HuH-7 (cell line): ENCODE results near the gene GRK6.

Experiments
- DNase-seq: peaks from one replicate; pipeline ENCODE4 v3.0.0; 2011; ENCODE audit warnings: low spot score

The GRK6 gene

DNA sequence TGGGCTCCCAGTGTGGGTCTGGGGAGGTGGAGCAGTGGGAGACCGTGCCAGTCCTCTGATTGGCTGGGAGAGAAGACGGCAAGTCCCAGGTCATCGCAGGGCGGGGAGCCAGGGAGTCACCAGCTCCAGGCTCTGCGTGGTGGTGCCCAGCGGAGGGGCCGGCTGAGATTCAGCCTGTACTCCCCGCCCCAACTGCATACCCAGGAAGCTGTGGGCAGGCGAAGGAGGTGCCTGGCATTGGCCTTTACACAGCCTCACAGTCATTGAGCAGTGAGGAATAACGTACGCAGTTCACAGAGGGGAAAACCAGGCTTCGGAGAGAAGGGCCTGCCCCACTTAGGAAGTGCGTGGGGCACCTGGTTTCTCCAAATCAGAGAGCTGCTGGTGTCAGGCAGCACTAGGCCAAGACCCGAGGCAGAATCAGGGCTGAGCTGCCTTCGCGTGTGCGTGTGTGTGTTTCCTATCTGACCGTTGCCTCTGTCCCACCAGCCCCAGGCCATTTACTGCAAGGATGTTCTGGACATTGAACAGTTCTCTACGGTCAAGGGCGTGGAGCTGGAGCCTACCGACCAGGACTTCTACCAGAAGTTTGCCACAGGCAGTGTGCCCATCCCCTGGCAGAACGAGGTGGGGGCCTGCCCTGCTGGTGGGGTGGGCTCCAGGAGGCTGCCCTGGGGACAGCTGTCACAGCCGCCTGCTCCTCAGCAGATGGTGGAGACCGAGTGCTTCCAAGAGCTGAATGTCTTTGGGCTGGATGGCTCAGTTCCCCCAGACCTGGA is 13.9 kb downstream of the GRK6 start:
- DNase-seq, result no peak

DNA sequence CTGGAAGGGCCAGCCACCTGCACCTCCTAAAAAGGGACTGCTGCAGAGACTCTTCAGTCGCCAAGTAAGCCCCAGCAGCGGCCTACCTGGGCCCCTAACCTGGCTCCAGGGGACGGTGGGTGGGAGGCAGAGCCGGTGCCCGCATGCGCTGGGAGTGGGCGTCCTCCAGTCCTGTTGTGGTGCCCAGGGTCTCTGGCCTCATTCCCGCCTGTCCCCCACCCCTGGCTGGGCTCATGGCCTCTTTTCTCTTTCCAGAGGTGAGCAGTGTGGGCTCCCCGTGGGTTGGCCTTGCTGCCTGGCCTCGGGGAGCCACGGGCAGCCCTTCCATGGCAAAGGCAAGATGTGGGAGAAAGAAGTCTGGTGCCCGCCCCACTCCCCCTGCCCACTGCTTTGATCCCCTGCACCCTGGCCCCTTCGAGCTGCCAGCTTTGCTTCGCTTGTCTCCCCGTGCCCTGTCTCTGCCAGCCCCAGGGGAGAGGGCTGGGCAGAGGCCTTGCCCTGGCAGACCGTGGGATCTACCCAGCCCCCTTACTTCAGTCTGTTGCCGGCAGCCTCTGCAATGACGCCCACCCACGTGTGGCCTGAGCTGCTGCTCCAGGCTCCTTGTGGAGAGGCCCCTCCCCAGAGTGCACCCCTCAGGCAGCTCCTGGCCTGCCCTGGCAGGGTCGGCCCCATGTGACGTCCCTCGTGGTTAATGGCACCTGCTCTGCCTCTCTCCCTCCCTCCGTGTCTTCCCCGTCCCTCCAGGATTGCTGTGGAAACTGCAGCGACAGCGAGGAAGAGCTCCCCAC is 14.7 kb downstream of the GRK6 start:
- DNase-seq, result no peak

DNA sequence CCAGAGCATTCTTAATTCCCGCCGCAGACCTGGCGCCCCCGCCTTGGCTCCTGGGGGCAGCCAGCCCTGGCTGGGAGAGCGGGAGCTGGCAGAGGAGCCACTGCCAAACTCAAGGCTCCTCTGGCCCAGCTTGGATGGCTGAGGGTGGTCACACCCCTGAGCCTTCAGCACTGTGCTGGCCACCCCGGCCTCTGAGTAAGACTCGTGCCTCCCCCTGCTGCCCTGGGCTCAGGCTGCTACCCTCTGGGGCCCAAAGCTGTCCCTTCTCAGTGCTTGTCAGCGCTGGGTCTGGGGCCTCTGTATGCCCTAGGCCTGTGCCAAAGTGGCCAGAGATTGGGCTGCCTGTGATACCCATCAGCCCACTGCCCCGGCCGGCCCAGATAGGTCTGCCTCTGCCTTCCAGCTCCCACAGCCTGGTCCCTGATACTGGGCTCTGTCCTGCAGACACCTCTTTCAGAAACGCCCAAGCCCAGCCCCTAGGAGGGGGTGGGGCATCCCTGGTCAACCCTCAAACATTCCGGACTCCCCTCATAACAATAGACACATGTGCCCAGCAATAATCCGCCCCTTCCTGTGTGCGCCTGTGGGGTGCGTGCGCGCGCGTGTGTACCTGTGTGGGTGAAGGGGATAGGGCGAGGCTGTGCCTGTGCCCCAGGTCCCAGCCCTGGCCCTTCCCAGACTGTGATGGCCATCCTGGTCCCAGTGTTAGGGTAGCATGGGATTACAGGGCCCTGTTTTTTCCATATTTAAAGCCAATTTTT is 15.8 kb downstream of the GRK6 start:
- DNase-seq, result no peak

DNA sequence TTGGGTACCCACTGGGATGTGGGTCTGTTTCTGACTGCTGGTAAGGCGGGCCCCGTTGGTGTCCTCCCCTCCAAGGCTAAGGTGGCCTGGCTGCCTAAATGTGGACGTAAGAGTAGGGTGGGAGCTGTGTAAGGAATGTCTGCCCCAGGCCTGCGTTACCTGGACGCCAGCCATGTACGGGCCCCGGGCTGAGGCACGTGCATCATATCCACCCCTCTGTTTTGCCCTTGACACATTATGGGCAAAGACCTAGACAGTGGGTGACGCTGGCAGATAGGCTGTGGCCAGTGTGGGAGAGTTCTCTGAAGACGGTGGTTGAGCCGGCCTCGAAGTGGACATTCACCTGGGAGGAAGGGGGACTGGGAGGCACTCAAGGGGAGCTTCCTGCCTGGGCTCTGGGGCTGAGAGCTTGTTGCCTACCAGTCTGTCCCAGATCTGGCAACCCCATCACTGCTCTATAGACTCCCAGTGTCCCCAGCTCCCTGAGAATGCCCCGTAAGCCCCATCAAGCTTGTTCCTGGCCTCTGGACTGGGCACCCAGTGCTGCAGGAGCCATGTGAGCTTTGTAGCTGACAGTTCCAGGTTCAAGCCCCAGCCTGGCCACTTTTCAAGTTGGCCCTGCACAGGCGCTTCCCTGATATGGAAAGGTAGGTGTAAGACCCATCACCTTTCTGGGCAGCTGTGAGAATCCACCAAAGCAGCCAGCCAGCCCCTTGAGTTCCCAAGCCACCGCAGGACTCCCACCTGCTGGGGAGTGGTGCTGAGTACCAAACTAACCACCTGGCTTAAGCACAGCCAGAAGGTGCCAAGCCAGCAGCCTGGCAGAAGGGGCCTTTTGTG is 16.9 kb downstream of the GRK6 start:
- no peak for DNase-seq

DNA sequence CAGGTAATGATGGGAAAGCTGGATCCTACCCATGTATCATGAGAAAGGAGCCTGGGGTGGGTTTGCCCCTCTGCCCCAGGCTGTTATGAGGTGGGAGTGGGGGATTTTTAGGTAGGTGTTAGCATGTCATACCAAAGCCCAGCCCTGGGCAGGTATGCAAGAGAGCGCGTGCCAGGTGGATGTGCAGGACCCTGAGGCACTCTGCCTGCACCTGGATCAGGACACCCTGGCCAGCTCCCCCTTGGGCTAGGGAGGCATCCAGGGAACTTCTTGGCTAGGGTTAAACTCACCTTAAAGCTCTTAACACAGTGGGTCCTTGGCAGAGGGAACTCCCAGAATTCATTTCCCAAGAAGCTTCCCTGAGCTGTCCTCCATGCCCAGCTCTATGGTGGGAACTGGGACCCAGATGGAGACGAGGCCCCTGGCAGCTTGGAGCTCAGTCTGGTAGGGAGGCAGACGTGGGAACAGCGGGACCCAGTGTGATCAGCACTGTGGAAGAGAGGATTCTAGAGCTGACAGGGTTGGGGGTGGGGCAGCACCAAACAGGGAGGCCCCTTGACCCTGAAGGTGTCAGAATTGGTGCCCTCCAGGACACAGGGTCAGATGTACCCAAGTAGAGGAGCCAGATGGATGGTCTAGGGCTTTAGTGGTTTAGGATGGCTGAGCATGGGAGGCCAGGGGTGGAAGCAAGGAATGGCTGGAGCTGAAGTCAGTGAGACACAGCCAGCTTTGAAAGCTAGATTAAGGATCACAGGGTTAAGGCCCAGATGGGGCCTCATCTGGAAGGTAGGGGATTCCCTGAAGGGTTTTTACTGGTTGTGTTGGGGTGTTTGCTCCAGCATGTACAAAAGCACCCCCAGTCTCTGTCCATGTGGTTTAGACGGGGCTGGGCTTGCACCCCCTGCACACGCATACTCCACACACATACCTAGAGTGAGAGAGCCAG is 17.9 kb downstream of the GRK6 start:
- DNase-seq, result no peak

DNA sequence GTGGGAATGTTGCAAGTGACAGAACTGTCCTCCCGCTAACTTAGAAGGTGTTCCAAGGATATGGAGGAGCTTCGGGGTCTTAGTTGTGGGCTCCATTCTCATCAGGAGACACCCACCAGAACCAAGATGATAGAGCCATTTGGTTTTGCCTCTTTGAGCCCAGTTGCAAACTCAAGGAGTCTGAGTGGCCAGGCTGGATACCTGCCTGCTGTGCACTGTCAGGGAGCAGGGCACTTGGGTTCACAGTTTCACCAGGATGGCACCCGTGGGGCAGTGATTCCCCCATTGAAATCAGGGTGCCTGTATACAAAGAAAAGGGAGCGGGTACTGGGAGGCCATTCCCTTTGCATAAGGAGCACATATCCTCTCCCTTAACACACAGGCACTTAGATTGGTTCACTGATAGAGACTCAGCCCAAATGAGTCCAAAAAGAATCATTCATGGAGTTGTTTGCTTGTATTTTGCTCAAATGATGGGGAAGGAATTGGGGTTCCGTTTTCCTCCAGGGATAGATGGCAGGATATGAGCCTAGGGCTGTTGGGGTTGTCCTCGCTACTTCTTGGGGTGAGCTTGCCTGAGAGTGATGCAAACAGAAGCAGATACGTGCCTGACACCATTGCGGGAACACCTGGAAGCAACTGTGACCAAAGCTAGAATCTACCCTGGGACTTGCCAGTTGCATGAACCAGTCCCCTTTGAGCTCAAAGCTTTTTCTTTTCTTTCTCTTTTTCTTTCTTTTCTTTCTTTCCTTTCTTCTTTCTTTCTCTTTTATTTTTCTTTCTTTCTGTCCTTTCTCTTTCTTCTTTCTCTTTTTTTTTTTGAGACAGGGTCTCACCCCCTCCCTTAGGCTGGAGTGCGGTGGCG is 18.8 kb downstream of the GRK6 start:
- no peak for DNase-seq

DNA sequence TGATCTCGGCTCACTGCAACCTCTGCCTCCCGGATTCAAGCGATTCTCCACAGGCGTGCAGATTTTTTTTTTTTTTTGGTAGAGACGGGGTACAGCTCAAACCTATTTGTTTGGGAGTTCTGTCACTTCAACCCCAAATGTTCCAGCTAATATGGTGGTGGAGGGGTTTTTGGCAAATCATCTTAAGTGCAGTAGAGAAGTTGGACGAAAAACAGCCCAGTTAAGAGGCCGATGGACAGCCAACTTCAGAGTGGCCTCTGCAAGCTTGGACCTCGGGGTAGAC is 19.4 kb downstream of the GRK6 start:
- no peak for DNase-seq

DNA sequence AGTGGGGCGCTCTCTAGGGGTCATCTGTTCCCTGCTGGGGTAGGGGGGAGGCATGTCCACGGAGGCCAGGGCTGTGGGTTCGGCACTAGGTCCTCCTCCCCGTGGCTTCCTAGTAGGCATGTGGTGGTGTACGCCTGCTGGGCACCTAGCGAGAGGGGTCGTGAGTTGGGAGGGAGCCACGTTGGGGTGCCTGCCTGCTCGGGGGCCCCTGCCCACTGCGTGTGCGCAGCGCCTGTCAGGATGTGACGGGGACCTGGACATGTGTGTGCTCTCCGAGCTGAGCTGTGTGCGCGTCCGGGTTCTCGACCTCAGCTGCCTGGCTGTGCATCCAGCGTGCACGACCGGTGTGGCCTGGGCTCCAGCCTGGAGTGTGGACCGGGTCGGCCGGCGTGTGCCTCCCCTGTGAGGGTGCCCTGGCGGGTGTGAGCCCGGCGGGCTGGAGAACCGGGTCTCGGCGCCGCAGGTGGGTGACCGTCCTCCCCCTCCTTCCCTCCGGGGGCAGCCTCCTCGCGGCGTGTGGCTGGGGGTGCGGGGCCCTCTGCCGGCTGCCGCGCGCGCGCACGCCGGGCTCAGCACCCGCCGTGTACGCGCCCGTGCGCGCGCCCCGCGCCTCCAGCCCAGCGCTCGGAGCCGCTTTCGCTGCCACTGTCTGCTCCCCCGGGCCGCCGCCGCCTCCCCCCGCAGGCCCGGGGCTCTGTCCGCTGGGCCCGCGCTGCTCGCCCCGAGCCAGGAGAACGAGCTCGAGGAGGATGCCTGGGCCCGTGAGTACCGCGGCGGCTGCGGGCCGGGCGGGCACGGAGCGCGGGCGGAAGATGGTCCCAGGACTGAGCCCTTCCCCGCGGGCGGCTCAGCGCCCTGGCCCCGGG is 20.0 kb downstream of the GRK6 start, which contains the start of gene PRR7:
Gene PRR7 (plus strand): TSS at position 615 of the 866 bp plus-strand sequence. CDS start 8,254 bp downstream, outside the sequence.
- peak; percentile 96 for DNase-seq

DNA sequence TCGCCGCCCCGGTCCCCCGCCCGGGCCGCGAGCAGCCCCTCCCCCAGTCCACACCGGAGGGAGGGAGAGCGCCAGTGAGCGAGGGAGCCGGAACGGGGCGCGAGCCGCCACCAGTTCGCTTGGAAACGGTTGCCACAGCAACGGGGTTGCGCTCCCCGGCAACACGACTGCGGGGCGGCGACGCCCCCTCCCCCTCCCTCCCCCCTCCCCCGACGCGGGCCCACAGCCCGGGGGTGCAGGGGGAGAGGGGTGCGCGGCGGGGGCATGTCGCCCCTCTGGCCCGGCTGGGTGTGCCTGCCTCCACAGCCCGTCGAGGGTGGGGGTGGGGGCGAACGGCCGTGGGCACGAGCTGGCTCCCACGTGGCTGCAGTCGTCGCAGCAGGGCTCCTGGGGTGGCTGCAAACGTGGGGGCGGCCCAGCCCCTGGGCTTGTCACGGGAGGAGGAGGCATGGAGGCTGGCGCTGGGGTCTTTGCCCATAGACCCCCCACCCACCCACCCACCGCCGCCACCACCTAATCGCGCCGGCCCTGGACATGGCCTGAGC is 20.7 kb downstream of the GRK6 start:
- DNase-seq, result peak; percentile 62

DNA sequence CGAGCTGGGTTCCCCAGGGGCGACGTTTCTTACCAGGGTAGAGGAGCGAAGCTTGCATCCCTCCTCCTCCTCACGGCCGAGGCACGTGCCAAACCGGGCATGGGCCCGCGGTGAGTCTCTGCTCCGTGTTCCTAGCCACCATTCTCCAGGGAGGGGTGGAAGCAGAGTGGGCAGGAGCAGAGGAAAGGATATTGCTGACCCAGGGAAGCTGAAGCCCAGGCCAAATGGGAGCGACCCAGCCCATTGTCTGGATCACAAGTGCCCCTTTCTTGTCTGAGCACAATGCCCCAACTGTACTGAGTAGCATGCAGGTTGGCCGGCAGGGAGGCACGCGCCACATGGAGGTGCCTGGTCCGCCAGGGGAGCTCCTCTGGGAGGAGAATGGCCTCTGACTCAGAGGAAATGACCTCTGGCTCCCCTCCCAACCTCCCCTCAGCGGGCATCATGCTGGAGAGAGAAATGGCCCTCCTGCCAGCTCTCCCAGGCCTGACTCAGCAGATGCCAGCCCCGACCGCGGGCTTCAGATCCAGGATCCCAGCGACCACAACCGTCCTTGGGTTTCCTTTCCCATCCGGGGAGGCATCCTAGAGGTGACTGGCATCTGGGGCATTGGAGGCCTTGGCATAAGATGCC is 21.3 kb downstream of the GRK6 start:
- no peak for DNase-seq

DNA sequence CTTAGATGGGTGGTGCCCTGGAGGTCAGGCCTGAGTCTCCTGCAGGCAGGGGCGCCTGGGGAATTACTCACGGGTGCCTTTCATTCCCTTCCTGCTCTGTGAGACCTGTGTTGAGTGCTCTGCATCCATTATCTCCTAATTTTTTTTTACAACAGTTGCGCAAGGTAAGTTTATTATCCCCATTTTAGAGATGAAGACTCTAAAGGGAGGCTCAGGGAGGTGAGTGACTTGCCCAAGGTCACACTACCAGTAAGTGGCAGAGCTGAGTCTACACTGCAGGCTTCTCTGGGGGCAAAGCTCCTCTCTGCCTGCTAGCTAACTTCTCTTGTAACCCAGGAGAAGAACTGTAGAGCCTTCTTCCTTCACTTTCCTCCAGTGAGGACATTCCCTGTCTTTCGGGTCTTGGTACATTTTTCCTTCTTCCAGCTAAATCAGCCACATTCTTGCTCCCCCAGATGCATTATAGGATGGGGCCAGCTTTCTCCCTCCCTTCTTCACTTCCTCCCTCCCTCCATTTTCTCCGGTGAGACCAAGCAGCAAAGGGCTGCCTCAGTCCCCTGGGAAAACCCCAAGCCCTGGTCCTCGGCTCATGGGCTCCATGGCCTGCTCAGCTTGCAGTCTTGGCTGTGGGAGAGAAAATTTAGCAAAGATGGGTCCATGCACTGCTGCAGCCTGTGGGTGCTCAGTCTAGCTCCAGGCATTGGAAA is 21.9 kb downstream of the GRK6 start:
- no peak for DNase-seq

DNA sequence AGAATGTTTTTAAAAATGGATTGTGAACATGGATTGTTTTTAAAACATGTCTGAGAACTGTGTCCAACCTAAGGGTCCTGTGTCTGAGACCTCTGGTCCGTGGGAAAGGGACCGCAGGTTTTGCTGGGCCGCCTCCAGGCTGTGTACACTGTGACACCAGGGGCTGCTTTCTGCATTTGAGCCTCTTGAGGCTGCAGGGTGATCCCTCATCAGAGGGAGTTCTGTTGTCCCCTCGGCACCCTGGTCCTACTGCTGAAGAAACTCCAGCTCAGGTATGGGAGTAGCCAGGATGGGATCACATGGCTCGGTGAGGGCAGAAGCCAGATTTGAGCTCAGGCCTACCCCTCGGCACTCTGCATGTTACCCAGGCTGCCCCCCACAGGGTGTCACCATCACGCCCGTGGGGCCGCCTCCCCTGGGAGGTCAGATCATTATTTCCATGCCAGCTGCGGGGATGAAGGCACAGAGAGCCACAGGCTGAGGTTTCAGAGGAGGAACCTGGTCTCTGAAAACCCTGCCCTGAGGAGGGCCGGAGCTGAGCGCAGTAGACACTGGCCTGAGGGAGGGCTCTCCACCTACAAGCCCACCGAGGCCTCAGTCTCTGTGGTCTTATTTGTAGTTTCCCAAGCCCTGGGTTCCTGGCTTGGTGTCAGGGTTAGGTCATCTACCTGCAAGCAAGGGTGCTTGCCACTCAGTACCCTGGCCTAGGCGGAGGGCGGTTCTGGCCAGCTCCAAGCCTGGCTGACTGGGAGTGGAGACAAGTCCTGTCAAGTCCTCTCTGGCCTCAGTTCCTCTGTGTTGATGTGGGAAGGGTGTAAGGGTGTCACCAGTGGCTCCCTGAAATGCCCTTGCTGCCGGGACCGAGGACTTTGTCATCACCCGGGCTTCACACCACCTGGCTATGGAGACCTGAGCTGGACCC is 22.9 kb downstream of the GRK6 start:
- DNase-seq, result no peak

DNA sequence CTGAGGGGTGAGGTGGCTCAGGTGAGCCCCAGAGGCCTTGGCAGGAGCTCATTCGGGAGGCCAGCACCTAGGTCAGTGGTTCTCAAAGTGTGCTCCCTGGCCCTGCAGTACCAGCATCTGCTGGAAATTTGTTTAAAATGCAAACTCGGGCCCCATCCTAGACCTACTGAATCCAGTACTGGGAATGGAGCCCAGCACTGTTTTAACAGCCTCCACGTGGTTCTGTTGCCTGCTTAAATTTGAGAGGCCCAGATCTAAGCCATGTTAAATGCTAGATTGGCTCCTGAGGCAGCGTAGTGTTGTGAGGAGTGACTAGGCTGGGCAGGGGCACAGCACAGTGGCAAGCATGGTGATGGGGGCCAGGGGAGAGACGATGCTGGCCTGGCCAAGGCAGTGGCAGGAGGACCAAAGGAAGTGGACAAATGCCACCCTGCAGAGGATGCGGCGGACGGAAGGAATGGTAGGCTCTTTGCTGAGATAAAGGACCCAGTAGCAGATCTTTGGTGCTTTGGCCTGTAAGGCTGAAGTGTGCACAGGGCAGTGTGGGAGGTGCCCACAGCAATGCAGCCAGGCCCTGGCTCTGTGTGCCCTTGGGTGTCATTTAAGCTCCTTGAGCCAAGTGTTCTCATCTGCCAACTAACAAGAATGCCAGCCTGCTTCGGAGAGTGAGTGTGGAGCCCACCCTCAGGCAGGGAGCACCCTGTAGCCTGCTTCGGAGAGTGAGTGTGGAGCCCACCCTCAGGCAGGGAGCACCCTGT is 24.4 kb downstream of the GRK6 start:
- no peak for DNase-seq

DNA sequence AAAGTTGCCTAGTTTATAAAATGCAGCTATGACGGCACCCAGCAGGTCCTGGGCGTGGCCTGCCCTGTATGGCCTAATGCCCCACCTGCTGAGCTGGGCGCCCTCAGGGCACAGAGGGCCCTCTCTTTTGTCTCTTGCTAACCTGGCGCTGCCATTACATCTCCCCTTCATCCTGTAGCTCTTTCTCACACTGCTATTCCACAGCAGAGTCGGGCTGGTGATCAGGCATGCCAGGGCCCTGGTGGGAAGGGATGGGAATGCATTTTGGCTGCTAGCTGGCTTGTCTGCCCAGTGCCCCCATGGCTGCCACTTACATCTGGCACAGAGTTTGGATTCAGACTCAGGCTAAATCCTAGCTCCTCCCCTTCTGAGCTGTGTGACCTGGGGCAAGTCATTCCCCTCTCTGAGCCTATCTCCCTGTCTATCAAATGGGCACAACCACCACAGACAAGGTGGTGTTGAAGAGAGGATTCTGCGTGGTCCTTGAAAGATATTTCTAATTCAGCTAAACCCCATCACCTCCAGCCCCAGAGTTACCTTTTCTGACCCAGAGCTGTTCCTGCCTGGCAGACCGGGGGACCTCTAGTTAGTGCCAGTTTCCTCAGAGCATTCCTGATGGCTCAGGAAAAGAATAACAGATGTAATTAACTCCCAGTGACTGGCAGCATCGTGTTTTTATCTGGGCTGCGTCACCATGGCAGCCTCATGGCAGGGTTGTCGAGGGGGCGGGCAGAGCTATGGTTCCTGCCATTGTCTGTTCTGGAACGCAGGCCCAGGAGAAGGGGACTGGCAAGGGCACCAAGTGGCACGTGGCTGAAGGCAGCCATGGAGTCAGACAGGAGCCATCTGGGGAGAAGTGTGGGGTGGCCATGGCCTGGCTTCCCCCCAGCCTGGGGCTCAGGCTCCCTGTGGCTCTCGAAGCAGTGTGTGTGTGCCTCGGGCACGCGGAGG is 26.5 kb downstream of the GRK6 start:
- no peak for DNase-seq
